HG03378 (cell line): Measurements from ENCODE around the gene BOLA1.
"Not testable (repeated sequence)": the region's sequence is repeated elsewhere in the genome, so short reads cannot be mapped to it uniquely, and the experiment has no call there.

Experiments
- ATAC-seq: cut with Tn5 transposase; IDR thresholded peaks from one replicate; pipeline ENCODE4 v1.9.1; 2021; ENCODE audit warnings: mild to moderate bottlenecking, moderate library complexity; ENCODE audit not compliant: unreplicated experiment

Gene BOLA1

GRCh38 chr1:149927563-149928400 lies 28.4 kb downstream of the BOLA1 start, which contains the start of gene SF3B4:
TSS of gene SF3B4 (minus strand) at chr1:149927803. CDS start at chr1:149927759, 44 bp downstream.
- peak; percentile 77 for ATAC-seq

GRCh38 chr1:149928401-149928724 lies 29.0 kb downstream of the BOLA1 start:
- ATAC-seq = no peak

GRCh38 chr1:149929856-149930255 lies 30.5 kb downstream of the BOLA1 start:
- ATAC-seq = no peak

- ATAC-seq = no peak
These were observed 31.9 kb downstream of the BOLA1 start for GRCh38 chr1:149931212-149931790.

GRCh38 chr1:149932474-149932873 lies 33.1 kb downstream of the BOLA1 start:
- no peak for ATAC-seq

- ATAC-seq = no peak
These were observed 33.8 kb downstream of the BOLA1 start for GRCh38 chr1:149933208-149933607.

- no peak for ATAC-seq
These were observed 35.0 kb downstream of the BOLA1 start for GRCh38 chr1:149934356-149934755.

- ATAC-seq = no peak
These were observed 37.0 kb downstream of the BOLA1 start, which contains the start of gene MTMR11 for GRCh38 chr1:149936170-149936991. TSS of gene MTMR11 (minus strand) at chr1:149936879. CDS start at chr1:149936647, 232 bp downstream.

- no peak for ATAC-seq
These were observed 37.8 kb downstream of the BOLA1 start for GRCh38 chr1:149936992-149937705.

GRCh38 chr1:149937759-149938158 lies 38.4 kb downstream of the BOLA1 start:
- no peak for ATAC-seq

GRCh38 chr1:149938668-149939003 lies 39.3 kb downstream of the BOLA1 start:
- not testable (repeated sequence) for ATAC-seq

GRCh38 chr1:149940427-149940826 lies 41.1 kb downstream of the BOLA1 start:
- ATAC-seq = no peak

GRCh38 chr1:149942207-149942606 lies 42.8 kb downstream of the BOLA1 start:
- no peak for ATAC-seq

- no peak for ATAC-seq
These were observed 43.5 kb downstream of the BOLA1 start for GRCh38 chr1:149942885-149943284.

GRCh38 chr1:149945206-149945605 lies 45.8 kb downstream of the BOLA1 start:
- ATAC-seq = no peak

- ATAC-seq = no peak
These were observed 50.5 kb downstream of the BOLA1 start for GRCh38 chr1:149949911-149950310.
